DND-41 (cell line): ENCODE measurements around the gene ARHGAP15.

ENCODE experiments used
- ATAC-seq: fragments of 200-7000 bp; cut with Tn5 transposase; 3 replicates; pipeline ENCODE4 v1.9.1; 2021; ENCODE audit warnings: low read depth; ENCODE audit not compliant: insufficient read depth
- DNase-seq: peaks from one replicate; pipeline ENCODE4 v3.0.0-alpha.2; 2020
- H2AFZ ChIP-seq: 2 replicates; pipeline ENCODE4 v1.6.0; 2012; ENCODE audit warnings: low read depth, low read length
- H3K27ac ChIP-seq: 2 replicates; pipeline ENCODE4 v1.5.1; 2012; ENCODE audit warnings: low read length, inconsistent platforms
- H3K27me3 ChIP-seq: fragments of 200-600 bp; sonication (generic); 2 replicates; pipeline ENCODE4 v1.6.0; 2012; ENCODE audit warnings: low read length, mild to moderate bottlenecking, inconsistent platforms; ENCODE audit not compliant: insufficient read depth, poor library complexity
- H3K36me3 ChIP-seq: 2 replicates; pipeline ENCODE4 v1.5.1; 2012; ENCODE audit warnings: low read length, inconsistent platforms; ENCODE audit not compliant: insufficient read depth
- H3K4me1 ChIP-seq: 2 replicates; pipeline ENCODE4 v1.5.1; 2012; ENCODE audit warnings: mild to moderate bottlenecking, low read length; ENCODE audit not compliant: insufficient read depth
- H3K4me2 ChIP-seq: 2 replicates; pipeline ENCODE4 v1.6.0; 2012; ENCODE audit warnings: mild to moderate bottlenecking, moderate library complexity, low read length, inconsistent platforms; ENCODE audit not compliant: insufficient read depth
- H3K4me3 ChIP-seq, 2 experiments: fragments of 200-600 bp in 1 of 2; shearing (Covaris generic) in 1 of 2; 2 replicates each; pipeline ENCODE4 v1.5.1; 2012 to 2016; ENCODE audit warnings: inconsistent platforms in 2 of 2, low read length in 2 of 2, mild to moderate bottlenecking in 2 of 2, low read depth in 1 of 2, moderate library complexity in 1 of 2
- H3K79me2 ChIP-seq: 2 replicates; pipeline ENCODE4 v1.6.0; 2012; ENCODE audit warnings: low read length, inconsistent platforms; ENCODE audit not compliant: insufficient read depth
- H3K9ac ChIP-seq: 2 replicates; pipeline ENCODE4 v1.6.0; 2012; ENCODE audit warnings: low read depth, mild to moderate bottlenecking, inconsistent platforms, low read length, moderate library complexity
- H3K9me3 ChIP-seq: 2 replicates; pipeline ENCODE4 v1.5.1; 2012; ENCODE audit warnings: low read length, moderate library complexity, mild to moderate bottlenecking, inconsistent platforms; ENCODE audit not compliant: insufficient read depth, severe bottlenecking
- H4K20me1 ChIP-seq: 2 replicates; pipeline ENCODE4 v1.6.0; 2012; ENCODE audit warnings: low read length; ENCODE audit not compliant: insufficient read depth
- CTCF ChIP-seq: IDR thresholded peaks from 2 replicates; pipeline ENCODE4 v1.5.1; 2012; ENCODE audit warnings: borderline replicate concordance, low read length, moderate library complexity, mild to moderate bottlenecking; ENCODE audit not compliant: poor library complexity, severe bottlenecking; ENCODE audit errors: extremely low read depth
- EZH2 ChIP-seq: IDR thresholded peaks from 3 replicates; pipeline ENCODE4 v1.6.1; 2012; ENCODE audit warnings: borderline replicate concordance, low read depth, mild to moderate bottlenecking, moderate library complexity, low read length, inconsistent platforms; ENCODE audit not compliant: severe bottlenecking

ARHGAP15 gene

DNA sequence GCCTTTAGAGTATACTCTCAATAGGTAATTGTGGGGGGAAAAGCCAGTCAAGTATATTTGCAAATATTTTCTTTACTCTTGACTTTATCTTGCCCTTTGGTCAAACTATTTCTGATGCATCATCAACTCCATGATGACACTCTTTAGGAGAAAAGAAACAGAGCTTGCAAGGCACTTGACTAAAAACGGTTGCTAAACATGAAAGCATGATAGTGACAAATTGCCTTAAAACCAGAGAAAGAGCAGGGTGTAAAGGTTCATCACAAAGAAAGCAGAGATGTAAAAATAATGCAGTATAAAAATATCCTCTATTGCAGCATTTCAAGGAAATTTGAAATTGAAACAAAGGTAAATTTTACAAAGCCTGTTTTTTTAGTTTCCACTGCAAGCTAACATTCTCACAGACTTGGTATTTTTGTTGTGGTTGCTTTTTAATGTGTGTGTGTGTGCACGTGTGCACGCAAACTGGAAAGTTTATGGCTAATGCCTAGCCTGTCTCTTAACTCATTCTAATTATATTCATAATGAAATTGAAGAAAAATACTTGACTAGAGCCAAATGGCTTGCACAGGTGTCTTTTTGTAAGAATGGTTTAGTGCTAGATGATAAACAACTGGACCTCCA lies 503.6 kb downstream of the ARHGAP15 start:
- Histone ChIP-seq H3K4me2 (no peak overlapping the region), H3K9me3 (peaks cover 7% of the 10 kb centered on the region), H3K27me3 (no peaks in the 10 kb centered on the region), H3K4me1 (no peaks in the 10 kb centered on the region), H3K9ac (no peak overlapping the region), H4K20me1 (no peaks in the 10 kb centered on the region), H3K4me3 (no peak overlapping the region), H2AFZ (no peak overlapping the region), H3K27ac (no peak overlapping the region), H3K36me3 (peaks cover 76% of the 10 kb centered on the region), H3K79me2 (no peaks in the 10 kb centered on the region)
- TF ChIP-seq EZH2 (no peak), CTCF (no peak)
- ATAC-seq (no peak), DNase-seq (no peak)

DNA sequence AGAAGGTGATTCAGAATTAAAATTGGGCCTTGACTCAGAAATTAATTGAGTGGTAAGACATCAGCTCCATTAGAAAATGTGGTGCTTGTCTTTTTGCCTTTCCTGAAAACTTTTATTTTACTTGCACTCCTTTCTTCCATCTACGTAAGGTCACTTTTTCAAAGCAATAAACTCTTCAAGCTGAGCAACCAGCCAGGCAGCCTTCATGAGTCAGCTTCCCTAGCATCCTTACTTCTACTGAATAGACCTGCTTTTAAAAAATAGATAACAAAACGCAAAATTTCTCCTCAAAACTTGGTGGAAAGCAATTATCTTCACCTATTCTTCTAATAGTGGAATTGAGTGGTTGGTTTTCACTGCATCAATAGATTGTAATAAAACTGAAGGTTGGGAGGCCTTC lies 504.2 kb downstream of the ARHGAP15 start:
- Histone ChIP-seq H3K9me3 (peaks cover 7% of the 10 kb centered on the region), H3K79me2 (no peaks in the 10 kb centered on the region), H3K9ac (no peak overlapping the region), H3K4me3 (no peak overlapping the region), H3K27me3 (no peaks in the 10 kb centered on the region), H4K20me1 (no peaks in the 10 kb centered on the region), H3K4me2 (no peak overlapping the region), H3K36me3 (peaks cover 71% of the 10 kb centered on the region), H2AFZ (no peak overlapping the region), H3K4me1 (no peaks in the 10 kb centered on the region), H3K27ac (no peak overlapping the region)
- no peak for ATAC-seq
- TF ChIP-seq EZH2: no peak
- no peak for TF ChIP-seq CTCF
- no peak for DNase-seq

DNA sequence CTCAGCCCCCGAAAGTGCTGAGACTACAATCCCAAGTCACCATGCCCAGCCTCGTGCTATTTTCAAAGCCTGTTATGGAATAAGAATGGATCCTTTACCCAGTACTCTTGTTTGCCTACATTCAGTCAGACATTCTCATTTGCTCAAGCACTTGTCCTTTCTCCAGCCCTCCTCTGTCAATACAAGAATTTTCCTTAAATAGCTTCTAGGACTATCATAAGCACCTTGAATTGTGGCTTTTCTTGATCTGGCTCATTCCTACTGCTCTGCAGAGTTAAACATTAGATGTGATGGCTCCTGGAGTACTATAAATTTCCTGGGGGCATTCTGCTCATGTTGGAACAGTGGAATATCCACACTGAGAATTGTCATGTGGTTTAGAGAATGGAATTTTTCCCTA lies 506.1 kb downstream of the ARHGAP15 start:
- no peak overlapping the region for H3K4me2 ChIP-seq
- H2AFZ ChIP-seq: no peak overlapping the region
- no peaks in the 10 kb centered on the region for H4K20me1 ChIP-seq
- no peaks in the 10 kb centered on the region for H3K79me2 ChIP-seq
- no peaks in the 10 kb centered on the region for H3K4me1 ChIP-seq
- TF ChIP-seq EZH2: no peak
- TF ChIP-seq CTCF: no peak
- H3K4me3 ChIP-seq: no peak overlapping the region
- DNase-seq (no peak), ATAC-seq (no peak)
- no peaks in the 10 kb centered on the region for H3K27me3 ChIP-seq
- no peak overlapping the region for H3K9ac ChIP-seq
- peaks cover 75% of the 10 kb centered on the region for H3K36me3 ChIP-seq
- no peak overlapping the region for H3K27ac ChIP-seq
- H3K9me3 ChIP-seq: peaks cover 7% of the 10 kb centered on the region

- no peaks in the 10 kb centered on the region for H3K27me3 ChIP-seq
- no peak for TF ChIP-seq CTCF
- TF ChIP-seq EZH2: no peak
- H3K79me2 ChIP-seq: no peaks in the 10 kb centered on the region
- DNase-seq: no peak
- no peak overlapping the region for H3K27ac ChIP-seq
- no peak overlapping the region for H3K9ac ChIP-seq
- no peak overlapping the region for H3K4me2 ChIP-seq
- H2AFZ ChIP-seq: no peak overlapping the region
- H3K36me3 ChIP-seq: peaks cover 78% of the 10 kb centered on the region
- peaks cover 7% of the 10 kb centered on the region for H3K9me3 ChIP-seq
- ATAC-seq: no peak
- H4K20me1 ChIP-seq: no peaks in the 10 kb centered on the region
- no peak overlapping the region for H3K4me3 ChIP-seq
- H3K4me1 ChIP-seq: no peaks in the 10 kb centered on the region
These were observed 506.7 kb downstream of the ARHGAP15 start for GRCh38 chr2:143635936-143636335.
